Measurements from ENCODE around the gene HSD11B2. TPM values are rescaled to one million over a fixed set of nuclear protein-coding genes. Genes with fewer than 3 reads are reported as not detected.
A peak's percentile ranks its signal among the peaks of the same experiment; 100 is the strongest.

Gene HSD11B2
- total RNA-seq, 1 experiment from 2014 or later, result 0.77 TPM

- no peaks in the 10 kb centered on the region for H3K36me3 ChIP-seq (ENCODE audit: control insufficient read depth, insufficient read depth, low read length)
- H3K4me3 ChIP-seq (ENCODE audit: low read depth in 2 of 2, low read length in 2 of 2), result no peak overlapping the region
- intact Hi-C loops (cut with micrococcal nuclease; ENCODE audit: unreplicated experiment) (no loop called here), in situ Hi-C loops (cut with HindIII; ENCODE audit: low pct_unique_long_range_greater_than_20kb, low sequenced_read_pairs) (no loop called here)
- no TSS peak for BruUV-seq (replicated peaks)
- no peak for DNase-seq (ENCODE audit: low read depth, low spot score)
- no peak for TF ChIP-seq SIN3A (IDR thresholded peaks at IDR 0.05; ENCODE audit: borderline replicate concordance, insufficient read depth, low read depth, low read length)
- TF ChIP-seq, protein P1, sequence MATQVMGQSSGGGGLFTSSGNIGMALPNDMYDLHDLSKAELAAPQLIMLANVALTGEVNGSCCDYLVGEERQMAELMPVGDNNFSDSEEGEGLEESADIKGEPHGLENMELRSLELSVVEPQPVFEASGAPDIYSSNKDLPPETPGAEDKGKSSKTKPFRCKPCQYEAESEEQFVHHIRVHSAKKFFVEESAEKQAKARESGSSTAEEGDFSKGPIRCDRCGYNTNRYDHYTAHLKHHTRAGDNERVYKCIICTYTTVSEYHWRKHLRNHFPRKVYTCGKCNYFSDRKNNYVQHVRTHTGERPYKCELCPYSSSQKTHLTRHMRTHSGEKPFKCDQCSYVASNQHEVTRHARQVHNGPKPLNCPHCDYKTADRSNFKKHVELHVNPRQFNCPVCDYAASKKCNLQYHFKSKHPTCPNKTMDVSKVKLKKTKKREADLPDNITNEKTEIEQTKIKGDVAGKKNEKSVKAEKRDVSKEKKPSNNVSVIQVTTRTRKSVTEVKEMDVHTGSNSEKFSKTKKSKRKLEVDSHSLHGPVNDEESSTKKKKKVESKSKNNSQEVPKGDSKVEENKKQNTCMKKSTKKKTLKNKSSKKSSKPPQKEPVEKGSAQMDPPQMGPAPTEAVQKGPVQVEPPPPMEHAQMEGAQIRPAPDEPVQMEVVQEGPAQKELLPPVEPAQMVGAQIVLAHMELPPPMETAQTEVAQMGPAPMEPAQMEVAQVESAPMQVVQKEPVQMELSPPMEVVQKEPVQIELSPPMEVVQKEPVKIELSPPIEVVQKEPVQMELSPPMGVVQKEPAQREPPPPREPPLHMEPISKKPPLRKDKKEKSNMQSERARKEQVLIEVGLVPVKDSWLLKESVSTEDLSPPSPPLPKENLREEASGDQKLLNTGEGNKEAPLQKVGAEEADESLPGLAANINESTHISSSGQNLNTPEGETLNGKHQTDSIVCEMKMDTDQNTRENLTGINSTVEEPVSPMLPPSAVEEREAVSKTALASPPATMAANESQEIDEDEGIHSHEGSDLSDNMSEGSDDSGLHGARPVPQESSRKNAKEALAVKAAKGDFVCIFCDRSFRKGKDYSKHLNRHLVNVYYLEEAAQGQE (IDR thresholded peaks at IDR 0.05; ENCODE audit: insufficient read depth in 1 of 2, low read depth in 2 of 2, low read length in 1 of 2), result no peak
- H3K9me3 ChIP-seq (ENCODE audit: control insufficient read depth, insufficient read depth, low read depth, low read length), result no peaks in the 10 kb centered on the region
- H3K4me1 ChIP-seq (ENCODE audit: control insufficient read depth, insufficient read depth, low read length), result no peaks in the 10 kb centered on the region
- ChIA-PET POLR2A (no interaction called here), CTCF (no interaction called here)
- no peak for ATAC-seq
- H3K27ac ChIP-seq (ENCODE audit: low read length), result no peak overlapping the region
- no peaks in the 10 kb centered on the region for H3K27me3 ChIP-seq (ENCODE audit: control insufficient read depth, insufficient read depth, low read length)
These were observed 14.2 kb downstream of the HSD11B2 start for GRCh38 chr16:67445126-67445426.

- no peaks in the 10 kb centered on the region for H3K9me3 ChIP-seq (ENCODE audit: control insufficient read depth, insufficient read depth, low read depth, low read length)
- ChIA-PET CTCF (no interaction called here), POLR2A (no interaction called here)
- intact Hi-C loops (cut with micrococcal nuclease; ENCODE audit: unreplicated experiment), result no loop called here
- DNase-seq (ENCODE audit: low read depth, low spot score) (no peak), ATAC-seq (no peak)
- BruUV-seq (replicated peaks), result no TSS peak
- no peaks in the 10 kb centered on the region for H3K4me1 ChIP-seq (ENCODE audit: control insufficient read depth, insufficient read depth, low read length)
- H3K27me3 ChIP-seq (ENCODE audit: control insufficient read depth, insufficient read depth, low read length), result no peaks in the 10 kb centered on the region
- no peaks in the 10 kb centered on the region for H3K36me3 ChIP-seq (ENCODE audit: control insufficient read depth, insufficient read depth, low read length)
- TF ChIP-seq, protein P2, sequence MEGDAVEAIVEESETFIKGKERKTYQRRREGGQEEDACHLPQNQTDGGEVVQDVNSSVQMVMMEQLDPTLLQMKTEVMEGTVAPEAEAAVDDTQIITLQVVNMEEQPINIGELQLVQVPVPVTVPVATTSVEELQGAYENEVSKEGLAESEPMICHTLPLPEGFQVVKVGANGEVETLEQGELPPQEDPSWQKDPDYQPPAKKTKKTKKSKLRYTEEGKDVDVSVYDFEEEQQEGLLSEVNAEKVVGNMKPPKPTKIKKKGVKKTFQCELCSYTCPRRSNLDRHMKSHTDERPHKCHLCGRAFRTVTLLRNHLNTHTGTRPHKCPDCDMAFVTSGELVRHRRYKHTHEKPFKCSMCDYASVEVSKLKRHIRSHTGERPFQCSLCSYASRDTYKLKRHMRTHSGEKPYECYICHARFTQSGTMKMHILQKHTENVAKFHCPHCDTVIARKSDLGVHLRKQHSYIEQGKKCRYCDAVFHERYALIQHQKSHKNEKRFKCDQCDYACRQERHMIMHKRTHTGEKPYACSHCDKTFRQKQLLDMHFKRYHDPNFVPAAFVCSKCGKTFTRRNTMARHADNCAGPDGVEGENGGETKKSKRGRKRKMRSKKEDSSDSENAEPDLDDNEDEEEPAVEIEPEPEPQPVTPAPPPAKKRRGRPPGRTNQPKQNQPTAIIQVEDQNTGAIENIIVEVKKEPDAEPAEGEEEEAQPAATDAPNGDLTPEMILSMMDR (IDR thresholded peaks at IDR 0.05), result no peak; the same call in 1 of the 2 replicates
- no peak for TF ChIP-seq TCF7L2 (IDR thresholded peaks at IDR 0.05; ENCODE audit: low read depth, low read length)
- in situ Hi-C loops (cut with HindIII; ENCODE audit: low pct_unique_long_range_greater_than_20kb, low sequenced_read_pairs), result no loop called here
- no peak overlapping the region for H3K4me3 ChIP-seq (ENCODE audit: low read depth in 2 of 2, low read length in 2 of 2)
- H3K27ac ChIP-seq (ENCODE audit: low read length), result no peak overlapping the region
These were observed 14.6 kb downstream of the HSD11B2 start for GRCh38 chr16:67445441-67445912.

GRCh38 chr16:67445913-67446907 lies 15.3 kb downstream of the HSD11B2 start:
- CTCF ChIA-PET, result interaction anchor here (2.1 kb wide), 1 partner anchor 18 kb away, joined by 7 read pairs; no protein-coding TSS in a partner anchor
- POLR2A ChIA-PET, result no interaction called here
- H3K27ac ChIP-seq (ENCODE audit: low read length), result no peak overlapping the region
- no peaks in the 10 kb centered on the region for H3K27me3 ChIP-seq (ENCODE audit: control insufficient read depth, insufficient read depth, low read length)
- no peaks in the 10 kb centered on the region for H3K36me3 ChIP-seq (ENCODE audit: control insufficient read depth, insufficient read depth, low read length)
- in situ Hi-C loops (cut with HindIII; ENCODE audit: low pct_unique_long_range_greater_than_20kb, low sequenced_read_pairs), result no loop called here
- H3K9me3 ChIP-seq (ENCODE audit: control insufficient read depth, insufficient read depth, low read depth, low read length), result no peaks in the 10 kb centered on the region
- H3K4me1 ChIP-seq (ENCODE audit: control insufficient read depth, insufficient read depth, low read length), result no peaks in the 10 kb centered on the region
- ATAC-seq, result peak; percentile 47; the same call in 1 of the 2 replicates
- H3K4me3 ChIP-seq (ENCODE audit: low read depth in 2 of 2, low read length in 2 of 2), result no peak overlapping the region
- intact Hi-C loops (cut with micrococcal nuclease; ENCODE audit: unreplicated experiment), result no loop called here
- DNase-seq (ENCODE audit: low read depth, low spot score), result no peak
- TF ChIP-seq, protein P1 (IDR thresholded peaks at IDR 0.05; ENCODE audit: insufficient read depth in 1 of 2, low read depth in 2 of 2, low read length in 1 of 2), result no peak
- TF ChIP-seq POLR2AphosphoS5 (IDR thresholded peaks at IDR 0.05; ENCODE audit: low read depth, low read length) (no peak), SIN3A (IDR thresholded peaks at IDR 0.05; ENCODE audit: borderline replicate concordance, insufficient read depth, low read depth, low read length) (no peak), TCF7L2 (IDR thresholded peaks at IDR 0.05; ENCODE audit: low read depth, low read length) (no peak)
- TF ChIP-seq, protein P2 (IDR thresholded peaks at IDR 0.05), result no peak; the same call in 1 of the 2 replicates
- BruUV-seq (replicated peaks), result no TSS peak
